HepG2 (cell line): Measurements from ENCODE around the gene IGFBP7.

ENCODE experiments used
- EP300 ChIP-seq, 3 experiments: sonication (generic) in 1 of 3; formaldehyde crosslinking in 1 of 3; IDR thresholded peaks; 2 replicates each; pipeline versions ENCODE4 v1.5.1 to v1.6.1; 2011 to 2020; ENCODE audit warnings: low read depth in 2 of 3, low read length in 2 of 3, borderline replicate concordance in 1 of 3, improper control_type of control experiment in 1 of 3, mild to moderate bottlenecking in 1 of 3, missing genetic modification reagents in 1 of 3, moderate library complexity in 1 of 3
- GATAD1 ChIP-seq: IDR thresholded peaks from 2 replicates; pipeline ENCODE4 v1.6.1; 2016; ENCODE audit warnings: missing genetic modification reagents, missing compliant biosample characterization
- NR2C2 ChIP-seq: sonication (generic); formaldehyde crosslinking; IDR thresholded peaks from 2 replicates; pipeline ENCODE4 v1.4.0; 2020; ENCODE audit warnings: missing genetic modification reagents, mild to moderate bottlenecking, moderate library complexity, borderline replicate concordance
- RFX1 ChIP-seq: fragments of 450-650 bp; IDR thresholded peaks from 2 replicates; pipeline ENCODE4 v1.6.1; 2017
- SUZ12 ChIP-seq: fragments of 150-350 bp; IDR thresholded peaks from 2 replicates; pipeline ENCODE4 v1.6.1; 2014; ENCODE audit warnings: low read depth, low read length
- U2AF1 ChIP-seq: fragments of 200-400 bp; formaldehyde crosslinking; optimal IDR thresholded peaks from 2 replicates; pipeline ENCODE3; 2017; ENCODE audit warnings: mild to moderate bottlenecking, low read depth, low read length
- ZNF672 ChIP-seq: sonication (generic); formaldehyde crosslinking; IDR thresholded peaks from 2 replicates; pipeline ENCODE4 v1.8.1; 2022; ENCODE audit warnings: missing genetic modification reagents
- ZNF772 ChIP-seq: sonication (generic); formaldehyde crosslinking; IDR thresholded peaks from 2 replicates; pipeline ENCODE4 v1.5.0; 2020; ENCODE audit warnings: mild to moderate bottlenecking, missing genetic modification reagents
- TF ChIP-seq, protein P1 (sequence below): sonication (generic); formaldehyde crosslinking; IDR thresholded peaks from 2 replicates; pipeline ENCODE4 v1.5.0; 2020; ENCODE audit warnings: mild to moderate bottlenecking, missing genetic modification reagents, moderate library complexity

DNA sequence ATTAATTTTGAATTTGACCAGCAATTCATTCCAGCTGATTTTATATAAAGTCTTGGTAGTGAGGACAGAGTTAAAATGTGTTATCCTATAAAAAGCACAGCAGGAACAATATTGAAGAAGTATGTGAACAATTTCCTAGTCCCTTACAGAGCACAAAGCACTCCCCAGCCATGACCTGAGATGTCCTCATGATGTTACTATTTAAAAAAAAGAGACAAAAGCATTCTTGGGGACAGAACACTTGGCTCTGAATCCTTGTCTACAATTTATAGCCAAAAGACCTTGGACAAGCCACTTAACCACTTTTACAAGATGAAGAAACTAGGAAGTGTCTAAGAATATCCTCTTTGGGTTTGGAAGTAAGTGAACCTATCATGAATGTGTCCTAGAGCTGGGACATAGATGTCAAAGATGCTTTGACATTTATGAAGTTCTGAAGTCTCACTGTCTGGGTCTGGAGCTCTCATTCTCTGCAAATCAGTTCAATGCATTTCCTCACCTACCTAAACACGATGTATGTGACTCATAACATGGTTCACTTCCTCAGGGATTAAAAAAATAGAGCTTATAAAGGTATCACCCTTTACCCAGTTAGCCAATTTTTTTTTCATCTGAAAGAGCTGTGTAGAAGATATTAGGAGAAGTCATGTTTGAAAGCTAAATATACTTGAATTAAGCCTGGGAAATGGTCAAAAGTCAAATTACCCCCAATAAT, 61.4 kb downstream of the IGFBP7 start:
- no peak for TF ChIP-seq RFX1
- TF ChIP-seq U2AF1: no peak
- no peak for TF ChIP-seq SUZ12
- TF ChIP-seq, protein P1, sequence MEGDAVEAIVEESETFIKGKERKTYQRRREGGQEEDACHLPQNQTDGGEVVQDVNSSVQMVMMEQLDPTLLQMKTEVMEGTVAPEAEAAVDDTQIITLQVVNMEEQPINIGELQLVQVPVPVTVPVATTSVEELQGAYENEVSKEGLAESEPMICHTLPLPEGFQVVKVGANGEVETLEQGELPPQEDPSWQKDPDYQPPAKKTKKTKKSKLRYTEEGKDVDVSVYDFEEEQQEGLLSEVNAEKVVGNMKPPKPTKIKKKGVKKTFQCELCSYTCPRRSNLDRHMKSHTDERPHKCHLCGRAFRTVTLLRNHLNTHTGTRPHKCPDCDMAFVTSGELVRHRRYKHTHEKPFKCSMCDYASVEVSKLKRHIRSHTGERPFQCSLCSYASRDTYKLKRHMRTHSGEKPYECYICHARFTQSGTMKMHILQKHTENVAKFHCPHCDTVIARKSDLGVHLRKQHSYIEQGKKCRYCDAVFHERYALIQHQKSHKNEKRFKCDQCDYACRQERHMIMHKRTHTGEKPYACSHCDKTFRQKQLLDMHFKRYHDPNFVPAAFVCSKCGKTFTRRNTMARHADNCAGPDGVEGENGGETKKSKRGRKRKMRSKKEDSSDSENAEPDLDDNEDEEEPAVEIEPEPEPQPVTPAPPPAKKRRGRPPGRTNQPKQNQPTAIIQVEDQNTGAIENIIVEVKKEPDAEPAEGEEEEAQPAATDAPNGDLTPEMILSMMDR: no peak
- no peak for TF ChIP-seq GATAD1 (CRISPR knock-in tag)
- TF ChIP-seq NR2C2 (CRISPR knock-in tag): no peak
- TF ChIP-seq EP300 (IDR thresholded peaks at IDR 0.05; ENCODE audit: low read depth in 2 of 2, low read length in 2 of 2): no peak
- no peak for TF ChIP-seq EP300 (CRISPR knock-in tag; IDR thresholded peaks at IDR 0.05; ENCODE audit: borderline replicate concordance)
- no peak for TF ChIP-seq ZNF772 (CRISPR knock-in tag)
- no peak for TF ChIP-seq ZNF672 (CRISPR knock-in tag)
